ENCODE measurements around the gene ABCF1.
A peak's percentile ranks its signal among the peaks of the same experiment; 100 is the strongest.
"Not testable (repeated sequence)": the region's sequence is repeated elsewhere in the genome, so short reads cannot be mapped to it uniquely, and the experiment has no call there.

The ABCF1 gene

GRCh38 chr6:30571075-30571761, at the start of gene ABCF1:
ABCF1 (plus strand) TSS chr6:30571442; CDS start chr6:30571488, 46 bp downstream.
- peak; percentile 94 for DNase-seq

- not testable (repeated sequence) for DNase-seq
Measured at GRCh38 chr6:30521952-30522351, 49.3 kb upstream of the ABCF1 start.

- not testable (repeated sequence) for DNase-seq
Measured at GRCh38 chr6:30526444-30526843, 44.8 kb upstream of the ABCF1 start.

GRCh38 chr6:30529349-30529875, 41.8 kb upstream of the ABCF1 start:
- DNase-seq, result not testable (repeated sequence)

- no peak for DNase-seq
Measured at GRCh38 chr6:30530014-30530413, 41.2 kb upstream of the ABCF1 start.

GRCh38 chr6:30533460-30534294, 37.6 kb upstream of the ABCF1 start:
- DNase-seq, result no peak

- no peak for DNase-seq
Measured at GRCh38 chr6:30537931-30538330, 33.3 kb upstream of the ABCF1 start.

- peak; percentile 84 for DNase-seq
Measured at GRCh38 chr6:30541515-30542403, 29.5 kb upstream of the ABCF1 start.

GRCh38 chr6:30542404-30542725, 28.9 kb upstream of the ABCF1 start:
- DNase-seq, result no peak

GRCh38 chr6:30542915-30543314, 28.3 kb upstream of the ABCF1 start:
- DNase-seq, result no peak

- DNase-seq, result no peak
Measured at GRCh38 chr6:30543821-30544220, 27.4 kb upstream of the ABCF1 start.

- peak; percentile 59 for DNase-seq
Measured at GRCh38 chr6:30544666-30545272, 26.5 kb upstream of the ABCF1 start.

GRCh38 chr6:30547454-30547853, 23.8 kb upstream of the ABCF1 start:
- DNase-seq, result no peak

- DNase-seq, result no peak
Measured at GRCh38 chr6:30548375-30548774, 22.9 kb upstream of the ABCF1 start.

GRCh38 chr6:30554404-30554803, 16.8 kb upstream of the ABCF1 start:
- DNase-seq, result no peak

- DNase-seq, result no peak
Measured at GRCh38 chr6:30554962-30555815, 16.1 kb upstream of the ABCF1 start.

- DNase-seq, result no peak
Measured at GRCh38 chr6:30555816-30556065, 15.5 kb upstream of the ABCF1 start.

- DNase-seq, result peak; percentile 89
Measured at GRCh38 chr6:30556066-30556905, 15.0 kb upstream of the ABCF1 start, which contains the start of gene GNL1. GNL1 (minus strand) TSS chr6:30556489; CDS start chr6:30556203, 286 bp downstream.

GRCh38 chr6:30556906-30557682, 14.1 kb upstream of the ABCF1 start, which contains the start of gene PRR3:
PRR3 (plus strand) TSS chr6:30557295; CDS start chr6:30557345, 50 bp downstream.
- DNase-seq, result peak; percentile 85

GRCh38 chr6:30557683-30557981, 13.6 kb upstream of the ABCF1 start:
- no peak for DNase-seq
